NCI-H2196 (cell line): ENCODE measurements around the gene SLC25A47.
"Not testable (repeated sequence)": the region's sequence is repeated elsewhere in the genome, so short reads cannot be mapped to it uniquely, and the experiment has no call there.

Experiments used
- DNase-seq: peaks from one replicate; lab custom pipeline; 2025; ENCODE audit not compliant: unreplicated experiment; lab: John Stamatoyannopoulos, UW

The SLC25A47 gene

DNA sequence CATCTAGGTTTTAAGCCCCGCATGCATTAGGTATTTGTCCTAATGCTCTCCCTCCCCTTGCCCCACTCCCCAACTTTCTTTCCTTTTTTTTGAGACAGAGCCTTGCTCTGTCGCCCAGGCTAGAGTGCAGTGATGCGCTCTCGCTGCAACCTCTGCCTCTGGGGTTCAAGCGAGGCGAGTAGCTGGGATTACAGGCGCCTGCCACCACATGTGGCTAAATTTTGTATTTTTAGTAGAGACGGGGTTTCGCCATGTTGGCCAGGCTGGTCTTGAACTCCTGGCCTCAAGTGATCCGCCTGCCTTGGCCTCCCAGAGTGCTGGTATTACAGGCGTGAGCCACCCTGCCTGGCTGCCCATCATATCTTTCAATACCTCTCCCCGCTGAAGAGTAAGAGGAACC is 19.7 kb downstream of the SLC25A47 start:
- DNase-seq, result not testable (repeated sequence)

DNA sequence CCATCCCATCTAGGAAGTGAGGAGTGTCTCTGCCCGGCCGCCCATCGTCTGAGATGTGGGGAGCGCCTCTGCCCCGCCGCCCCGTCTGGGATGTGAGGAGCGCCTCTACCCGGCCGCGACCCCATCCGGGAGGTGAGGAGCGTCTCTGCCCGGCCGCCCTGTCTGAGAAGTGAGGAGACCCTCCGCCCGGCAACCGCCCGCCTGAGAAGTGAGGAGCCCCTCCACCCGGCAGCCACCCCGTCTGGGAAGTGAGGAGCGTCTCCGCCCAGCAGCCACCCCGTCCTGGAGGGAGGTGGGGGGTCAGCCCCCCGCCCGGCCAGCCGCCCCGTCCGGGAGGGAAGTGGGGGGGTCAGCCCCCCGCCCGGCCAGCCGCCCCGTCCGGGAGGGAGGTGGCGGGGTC is 21.5 kb downstream of the SLC25A47 start:
- not testable (repeated sequence) for DNase-seq

- DNase-seq, result no peak
Measured at GRCh38 chr14:100345711-100346110, 22.6 kb downstream of the SLC25A47 start.

DNA sequence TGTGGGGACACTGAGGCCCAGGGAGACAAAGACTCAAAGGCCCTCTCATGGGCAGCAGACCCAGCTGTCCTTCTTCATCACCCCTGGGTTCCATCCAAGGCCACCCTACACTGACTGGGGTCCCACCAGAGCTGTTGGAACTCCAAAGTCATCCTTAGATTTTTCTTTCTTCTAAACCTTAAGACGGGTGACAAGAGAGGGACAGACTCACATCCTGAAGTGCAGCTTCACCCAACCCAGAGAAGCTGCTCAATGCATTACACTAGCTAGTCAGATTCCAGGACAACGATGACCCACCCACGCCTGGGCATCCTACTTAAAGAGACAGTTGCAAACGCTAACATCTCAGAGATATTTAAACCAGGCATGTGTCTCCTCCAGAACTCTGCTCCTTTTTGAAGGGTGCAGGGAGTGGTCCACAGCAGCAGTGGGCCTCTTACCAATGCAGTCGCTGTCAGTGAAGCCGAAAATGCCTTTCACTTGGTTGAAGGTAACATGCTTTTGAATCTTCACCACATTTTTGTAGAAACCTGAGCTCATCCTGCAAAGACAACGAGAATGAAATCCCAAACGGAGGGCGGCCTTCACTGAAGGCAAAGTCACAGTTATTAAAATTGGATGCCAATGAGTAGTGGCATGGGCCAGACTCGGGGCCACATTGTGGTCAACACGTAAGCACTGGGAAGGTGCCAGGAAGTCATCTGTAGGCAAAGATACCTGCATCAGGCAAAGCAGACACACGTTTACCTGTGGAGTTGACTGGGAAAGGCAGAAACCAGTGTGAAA is 23.4 kb downstream of the SLC25A47 start:
- DNase-seq, result no peak

GRCh38 chr14:100348253-100348729 is 25.2 kb downstream of the SLC25A47 start:
- no peak for DNase-seq

DNA sequence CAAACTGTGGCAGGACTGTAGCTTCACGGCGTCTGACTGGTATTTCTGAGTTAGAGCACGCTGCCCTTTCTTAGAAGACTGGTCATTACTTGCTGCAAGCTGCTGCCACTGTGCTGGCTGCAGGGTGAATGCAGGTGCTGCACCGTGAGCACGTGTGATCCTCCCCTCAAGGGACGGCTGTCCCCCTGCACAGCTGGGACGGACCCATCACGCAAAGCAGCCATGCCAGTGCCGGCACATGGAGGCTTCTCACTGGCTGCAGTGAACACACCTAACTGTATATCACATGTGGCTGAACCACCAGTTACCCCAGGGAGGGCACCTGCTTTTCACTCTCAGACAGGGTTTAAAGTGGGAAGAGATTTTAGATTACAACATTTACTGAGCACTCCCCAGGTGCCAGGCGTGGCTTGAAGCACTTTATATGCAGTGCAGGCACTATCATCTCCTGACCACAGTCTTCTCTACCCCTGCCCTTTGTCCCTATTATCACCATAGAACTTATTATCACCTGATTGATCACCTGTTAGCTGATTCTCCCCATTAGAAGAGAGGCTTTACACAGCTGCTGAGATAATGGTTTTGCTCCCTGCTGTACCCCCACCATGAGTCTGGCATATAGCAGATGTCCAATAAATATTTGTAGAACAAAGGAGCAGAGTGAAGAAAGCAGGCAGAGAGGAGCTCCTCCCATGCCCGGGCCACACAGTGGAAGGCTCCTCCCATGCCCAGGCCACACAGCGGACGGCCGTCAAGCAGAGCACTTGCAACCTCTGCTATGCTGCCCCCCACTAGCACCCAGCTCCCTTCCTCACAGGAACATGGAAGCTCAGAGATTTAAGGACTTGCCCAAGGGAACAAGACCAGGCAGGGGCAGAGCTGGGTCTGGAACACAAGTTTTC is 25.9 kb downstream of the SLC25A47 start:
- no peak for DNase-seq

GRCh38 chr14:100350276-100350926 is 27.3 kb downstream of the SLC25A47 start:
- DNase-seq, result no peak

DNA sequence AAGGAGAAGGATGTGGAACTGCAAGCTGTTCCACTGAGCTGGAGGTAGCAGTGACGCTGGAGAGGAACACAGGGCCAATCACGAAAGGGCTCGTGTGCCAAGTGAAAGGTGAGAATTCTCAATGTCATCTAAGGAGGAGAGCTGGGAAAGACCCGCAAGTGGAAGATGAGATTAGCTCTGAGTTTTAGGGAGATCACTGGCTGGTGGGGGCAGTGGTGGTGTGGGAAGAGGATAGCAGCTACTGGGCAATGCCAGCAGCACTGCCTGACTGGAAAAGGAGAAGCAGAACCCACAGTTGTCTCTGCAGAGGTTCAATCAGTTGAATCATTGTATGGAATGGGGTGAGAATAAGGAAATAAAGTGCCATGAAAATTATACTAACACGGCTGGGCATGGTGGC is 27.8 kb downstream of the SLC25A47 start:
- no peak for DNase-seq

DNA sequence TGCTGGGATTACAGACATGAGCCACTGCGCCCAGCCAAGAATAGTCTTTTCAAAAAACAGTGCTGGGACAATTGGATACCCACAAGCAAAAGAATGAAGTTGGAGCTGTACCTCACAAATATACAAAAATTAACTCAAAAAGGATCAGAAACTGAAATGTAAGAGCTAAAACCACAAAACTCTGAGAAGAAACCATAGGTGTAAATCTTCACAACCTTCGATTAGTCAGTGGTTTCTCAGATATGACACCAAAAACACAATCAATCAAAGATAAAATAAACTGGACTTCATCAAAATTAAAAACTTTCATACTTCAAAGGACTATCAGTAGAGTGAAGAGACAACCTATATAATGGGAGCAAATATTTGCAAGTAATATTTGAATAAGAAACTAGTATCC is 35.3 kb downstream of the SLC25A47 start:
- DNase-seq, result no peak

DNA sequence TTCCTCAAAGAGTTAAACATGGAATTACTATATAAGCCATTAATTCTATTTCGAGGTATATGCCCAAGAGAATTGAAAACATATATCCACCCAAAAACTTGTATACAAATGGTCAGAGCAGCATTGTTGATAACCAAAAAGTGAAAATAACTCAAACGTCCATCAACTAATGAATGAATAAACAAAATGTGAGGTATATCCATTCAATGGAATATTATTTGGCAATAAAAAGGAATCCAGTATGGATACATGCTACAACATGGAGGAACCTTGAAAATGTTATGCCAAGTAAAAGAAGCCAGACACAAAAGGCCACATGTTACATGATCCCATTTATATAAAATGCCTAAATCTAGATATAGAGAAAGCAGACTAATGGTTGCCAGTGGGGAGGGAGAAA is 36.0 kb downstream of the SLC25A47 start:
- no peak for DNase-seq

DNA sequence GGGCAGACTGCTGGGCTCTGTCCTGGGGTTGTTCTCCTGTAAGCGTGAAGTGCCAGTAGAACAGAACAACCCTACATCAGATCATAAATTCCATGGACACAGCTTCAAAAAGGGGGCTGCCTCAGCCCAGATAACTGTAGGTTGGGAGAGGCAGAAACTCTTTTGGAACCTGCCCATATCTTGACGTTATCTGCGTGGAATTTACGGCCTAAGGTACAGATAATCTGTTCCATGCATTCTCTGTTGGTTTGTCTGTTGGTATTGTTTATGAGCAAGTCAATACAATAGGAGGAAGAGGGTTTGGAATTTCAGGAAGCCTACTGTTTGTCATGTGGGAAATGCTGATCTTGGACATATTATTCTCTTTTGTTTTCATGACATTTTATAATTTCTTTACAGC is 36.7 kb downstream of the SLC25A47 start:
- DNase-seq, result no peak

DNA sequence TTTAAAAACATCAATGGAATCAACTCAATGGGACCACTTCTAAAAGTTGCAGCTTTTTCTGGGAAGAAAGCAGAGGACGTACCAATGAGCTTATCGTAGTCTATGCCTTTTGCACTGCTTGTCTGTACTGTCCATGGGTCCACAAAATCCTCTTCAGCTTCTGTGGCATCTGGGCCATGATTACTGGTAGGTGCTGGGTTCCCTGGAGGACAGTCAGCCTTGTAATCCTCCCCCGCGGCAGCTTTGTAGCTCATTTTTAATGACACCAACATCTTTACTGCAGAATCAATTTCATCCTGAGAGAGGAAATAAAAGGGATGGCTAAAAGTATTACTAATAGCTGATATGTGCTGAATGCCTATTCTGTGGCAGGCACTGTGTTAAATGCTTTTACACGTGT is 38.5 kb downstream of the SLC25A47 start:
- DNase-seq, result no peak

- no peak for DNase-seq
Measured at GRCh38 chr14:100362311-100362927, 39.3 kb downstream of the SLC25A47 start.

GRCh38 chr14:100363053-100363452 is 39.9 kb downstream of the SLC25A47 start:
- no peak for DNase-seq

GRCh38 chr14:100364403-100364802 is 41.3 kb downstream of the SLC25A47 start:
- no peak for DNase-seq

- no peak for DNase-seq
Measured at GRCh38 chr14:100365741-100366140, 42.6 kb downstream of the SLC25A47 start.

DNA sequence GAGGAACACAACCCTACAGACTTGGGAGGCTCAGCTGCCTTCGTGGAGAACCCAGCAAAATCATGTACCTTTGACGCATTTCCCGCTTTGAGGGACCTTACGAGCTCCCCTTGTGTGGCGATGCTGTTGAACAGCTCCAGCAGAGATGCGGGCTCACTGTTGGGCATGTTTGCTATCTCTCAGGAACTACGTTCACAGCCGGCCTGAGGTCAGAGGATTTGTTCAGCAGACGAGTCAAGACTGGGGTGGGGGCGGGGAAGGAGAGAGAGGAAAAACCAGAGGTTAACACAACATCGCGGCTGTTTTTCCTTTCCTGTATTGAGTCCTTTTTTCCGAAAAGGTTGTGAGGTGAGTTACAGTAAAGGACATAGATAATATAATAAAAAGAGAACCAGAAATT is 45.9 kb downstream of the SLC25A47 start:
- DNase-seq, result no peak

DNA sequence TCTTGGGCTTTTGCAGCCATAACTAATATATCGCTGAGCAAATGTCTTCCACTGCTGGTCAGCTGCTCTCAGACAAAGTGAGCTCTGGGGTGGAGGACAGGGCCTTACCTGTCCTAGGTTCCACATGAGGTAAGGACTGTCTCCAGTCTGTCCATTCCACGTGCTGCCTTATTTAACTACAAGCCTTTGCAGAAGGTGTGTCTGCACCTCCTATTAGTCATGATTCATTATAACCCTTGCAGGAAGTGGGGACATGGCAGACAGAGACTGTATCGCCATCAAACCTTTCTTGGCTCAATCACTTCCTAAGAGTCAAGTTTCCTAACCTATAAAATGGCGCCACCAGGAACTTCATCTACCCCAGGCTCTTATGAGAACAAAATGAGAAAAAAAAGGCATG is 46.9 kb downstream of the SLC25A47 start:
- no peak for DNase-seq

DNA sequence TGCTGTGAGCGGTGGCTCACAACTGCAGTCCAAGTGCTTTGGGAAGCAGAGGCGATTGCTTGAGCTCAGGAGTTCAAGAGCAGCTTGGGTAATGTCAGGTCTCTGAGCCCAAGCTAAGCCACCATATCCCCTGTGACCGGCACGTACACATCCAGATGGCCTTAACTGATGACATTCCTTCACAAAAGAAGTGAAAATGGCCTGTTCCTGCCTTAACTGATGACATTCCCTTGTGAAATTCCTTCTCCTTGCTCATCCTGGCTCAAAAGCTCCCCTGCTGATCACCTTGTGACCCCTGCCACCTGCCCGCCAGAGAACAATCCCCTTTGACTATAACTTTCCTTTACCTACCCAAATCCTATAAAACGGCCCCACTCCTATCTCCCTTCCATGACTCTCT is 48.6 kb downstream of the SLC25A47 start:
- DNase-seq, result no peak

DNA sequence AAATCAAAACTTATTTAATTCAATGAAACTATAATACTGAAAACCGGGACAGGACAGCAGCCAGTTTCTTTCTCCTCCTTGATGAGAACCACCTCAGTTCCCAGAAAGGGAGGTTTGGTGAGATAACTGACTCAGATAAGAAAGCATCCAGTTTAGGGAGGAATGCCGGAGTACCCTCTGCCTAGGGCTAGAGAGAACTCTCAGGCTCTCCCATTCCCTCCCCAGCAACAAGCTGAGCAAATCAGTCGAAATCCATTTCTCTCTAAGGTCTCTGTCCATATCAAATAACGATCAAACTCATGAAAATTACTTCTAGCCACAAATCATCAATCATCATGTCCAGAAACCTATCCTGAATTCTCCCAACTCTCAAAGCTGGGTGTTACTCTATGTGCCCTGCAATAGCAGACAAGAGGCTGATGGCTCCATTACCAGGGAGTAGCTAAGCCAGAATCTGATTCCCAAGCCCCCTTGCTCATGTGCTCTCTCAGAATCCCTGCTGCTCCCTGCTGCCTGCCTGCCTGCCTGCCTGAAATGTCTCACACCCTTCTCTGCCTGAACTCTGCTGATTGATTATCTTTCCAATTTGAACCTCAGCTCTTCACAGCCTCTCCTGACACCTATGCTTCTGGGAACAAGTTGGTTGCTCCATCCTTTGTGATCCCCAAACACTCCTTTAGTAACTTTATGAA is 49.4 kb downstream of the SLC25A47 start:
- DNase-seq, result no peak

DNA sequence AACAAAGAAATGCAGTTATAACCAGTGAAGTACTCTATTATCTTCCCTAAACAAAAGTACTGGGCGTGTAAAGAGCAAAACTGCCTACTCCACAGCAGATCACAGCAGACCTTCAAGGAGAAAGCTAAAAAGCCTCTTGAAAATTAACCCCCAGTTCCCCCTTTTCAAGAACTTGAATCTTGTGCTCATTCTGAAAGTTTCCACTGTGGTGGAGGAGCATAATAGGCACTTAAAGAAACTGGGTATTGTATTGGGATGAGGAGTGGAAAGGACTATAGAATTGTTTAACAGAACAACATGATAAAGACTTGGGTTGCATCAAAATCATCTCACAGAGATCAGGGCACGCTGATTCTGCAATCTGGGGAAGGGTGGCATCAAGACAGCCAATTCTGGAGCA is 51.1 kb downstream of the SLC25A47 start:
- DNase-seq, result no peak
